ENCODE data around the gene GPRC6A.
"Not testable (repeated sequence)": the region's sequence is repeated elsewhere in the genome, so short reads cannot be mapped to it uniquely, and the experiment has no call there.

The GPRC6A gene

DNA sequence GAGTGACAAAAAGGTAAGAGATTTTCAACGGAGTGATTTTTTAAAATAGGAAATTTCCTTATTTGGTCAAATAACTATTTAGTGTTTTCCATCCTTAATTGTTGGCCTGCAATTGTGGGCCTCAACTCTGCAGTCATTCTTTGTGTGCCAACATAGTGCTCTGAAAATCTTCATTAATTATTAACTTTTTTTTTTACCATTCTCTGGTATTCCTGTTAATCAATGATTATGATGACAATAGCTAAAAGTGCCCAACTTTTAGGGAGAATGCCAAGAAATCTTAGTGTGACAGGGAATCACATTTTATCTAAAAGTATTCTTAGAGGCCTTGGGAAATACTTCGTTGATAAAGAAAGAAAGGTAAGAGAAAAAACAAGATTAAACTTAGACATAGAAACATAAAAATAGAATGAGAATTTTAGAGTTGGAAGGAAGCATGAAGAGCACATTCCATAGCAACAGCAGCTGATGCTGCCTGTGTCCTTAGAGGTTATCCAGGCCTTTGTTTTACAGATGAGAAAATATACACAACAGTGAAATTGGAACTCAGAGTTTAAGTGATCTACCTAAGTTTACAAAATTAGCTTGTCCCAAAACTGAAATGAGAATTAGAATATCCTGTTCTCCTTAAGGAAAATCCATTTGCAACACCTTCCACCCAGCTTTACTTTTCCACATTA lies 1.2 kb downstream of the GPRC6A start:
- TF ChIP-seq, protein P1, sequence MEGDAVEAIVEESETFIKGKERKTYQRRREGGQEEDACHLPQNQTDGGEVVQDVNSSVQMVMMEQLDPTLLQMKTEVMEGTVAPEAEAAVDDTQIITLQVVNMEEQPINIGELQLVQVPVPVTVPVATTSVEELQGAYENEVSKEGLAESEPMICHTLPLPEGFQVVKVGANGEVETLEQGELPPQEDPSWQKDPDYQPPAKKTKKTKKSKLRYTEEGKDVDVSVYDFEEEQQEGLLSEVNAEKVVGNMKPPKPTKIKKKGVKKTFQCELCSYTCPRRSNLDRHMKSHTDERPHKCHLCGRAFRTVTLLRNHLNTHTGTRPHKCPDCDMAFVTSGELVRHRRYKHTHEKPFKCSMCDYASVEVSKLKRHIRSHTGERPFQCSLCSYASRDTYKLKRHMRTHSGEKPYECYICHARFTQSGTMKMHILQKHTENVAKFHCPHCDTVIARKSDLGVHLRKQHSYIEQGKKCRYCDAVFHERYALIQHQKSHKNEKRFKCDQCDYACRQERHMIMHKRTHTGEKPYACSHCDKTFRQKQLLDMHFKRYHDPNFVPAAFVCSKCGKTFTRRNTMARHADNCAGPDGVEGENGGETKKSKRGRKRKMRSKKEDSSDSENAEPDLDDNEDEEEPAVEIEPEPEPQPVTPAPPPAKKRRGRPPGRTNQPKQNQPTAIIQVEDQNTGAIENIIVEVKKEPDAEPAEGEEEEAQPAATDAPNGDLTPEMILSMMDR (IDR thresholded peaks at IDR 0.05; ENCODE audit: low read depth, low read length), result no peak
- H3K4me3 ChIP-seq (ENCODE audit: low read depth, low read length), result no peak overlapping the region

DNA sequence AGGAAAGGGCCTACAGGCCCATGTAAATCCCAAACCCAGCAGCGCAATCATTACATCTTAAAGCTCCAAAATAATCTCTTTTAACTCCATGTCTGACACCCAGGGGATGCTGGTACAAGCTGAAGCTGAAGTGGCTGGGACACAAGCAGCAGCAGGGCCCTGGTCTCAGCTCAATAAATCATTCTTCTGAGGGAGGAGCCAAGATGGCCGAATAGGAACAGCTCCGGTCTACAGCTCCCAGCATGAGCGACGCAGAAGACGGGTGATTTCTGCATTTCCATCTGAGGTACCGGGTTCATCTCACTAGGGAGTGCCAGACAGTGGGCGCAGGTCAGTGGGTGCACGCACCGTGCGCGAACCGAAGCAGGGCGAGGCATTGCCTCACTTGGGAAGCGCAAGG lies 12.5 kb downstream of the GPRC6A start:
- H3K4me3 ChIP-seq (ENCODE audit: low read depth, low read length), result not testable (repeated sequence)

DNA sequence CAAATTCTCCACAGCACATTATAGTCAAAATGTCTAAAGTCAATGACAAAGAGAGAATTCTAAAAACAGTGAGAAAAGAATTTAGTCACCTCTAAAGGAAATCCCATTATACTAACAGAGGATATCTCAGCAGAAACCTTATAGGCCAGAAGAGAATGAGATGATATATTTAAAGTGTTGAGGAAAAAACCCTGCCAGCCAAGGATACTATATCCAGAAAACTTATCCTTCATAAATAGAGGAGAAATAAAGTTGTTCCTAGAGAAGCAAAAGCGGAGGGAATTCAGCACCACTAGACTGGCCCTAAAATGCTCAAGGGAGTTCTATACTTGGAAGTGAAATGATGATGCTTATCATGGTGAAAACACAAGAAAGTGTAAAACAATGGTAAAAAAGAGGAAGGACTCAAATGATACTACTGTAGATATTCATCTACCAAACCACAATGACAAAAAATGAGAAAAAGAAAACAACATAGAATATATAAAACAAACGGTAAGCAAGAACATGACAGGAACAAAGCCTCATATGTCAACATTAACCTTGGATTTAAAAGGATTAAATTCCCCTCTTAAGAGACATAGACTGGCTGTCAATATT lies 16.7 kb downstream of the GPRC6A start:
- TF ChIP-seq, protein P1 (IDR thresholded peaks at IDR 0.05; ENCODE audit: low read depth, low read length), result no peak
- H3K4me3 ChIP-seq (ENCODE audit: low read depth, low read length), result no peak overlapping the region

DNA sequence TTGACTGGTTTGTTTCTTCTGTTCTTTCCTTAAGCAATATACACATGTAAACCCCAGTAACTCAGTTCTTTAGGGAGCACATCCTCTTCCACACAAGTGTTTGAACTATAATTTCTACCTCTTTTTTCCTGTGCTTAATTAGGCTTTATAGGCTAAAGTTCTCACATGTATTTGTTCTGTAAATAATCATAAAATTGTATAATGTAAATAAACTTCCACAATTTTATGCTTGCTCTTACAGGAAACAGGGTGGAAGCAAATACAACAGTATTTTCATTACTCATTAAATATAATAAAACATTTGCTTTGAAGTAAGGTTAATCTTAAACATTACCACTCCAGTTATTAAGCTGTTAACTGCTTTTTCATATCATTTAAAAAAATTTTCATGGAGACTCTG lies 26.9 kb downstream of the GPRC6A start:
- no peak overlapping the region for H3K4me3 ChIP-seq (ENCODE audit: low read depth, low read length)
- TF ChIP-seq, protein P1 (IDR thresholded peaks at IDR 0.05; ENCODE audit: low read depth, low read length), result no peak

DNA sequence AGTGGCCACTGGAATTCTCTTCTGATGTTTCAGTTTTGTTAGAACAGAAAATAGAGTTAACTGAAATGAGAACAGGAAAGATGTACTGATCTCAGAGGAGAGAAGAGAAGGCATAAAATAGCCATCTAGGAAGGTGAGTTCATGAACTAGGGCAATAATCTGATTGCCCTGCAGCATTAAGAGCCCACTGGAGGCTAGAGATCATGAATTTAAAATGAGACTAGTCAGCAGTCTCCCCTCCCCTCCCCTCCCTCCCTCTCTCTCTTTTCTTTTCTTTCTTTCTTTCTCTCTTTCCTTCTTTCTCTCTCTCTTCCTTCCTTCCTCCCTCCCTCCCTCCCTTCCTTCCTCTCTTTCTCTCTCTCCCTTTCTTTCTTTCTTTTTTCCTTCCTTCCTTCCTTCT lies 28.9 kb downstream of the GPRC6A start:
- TF ChIP-seq, protein P1 (IDR thresholded peaks at IDR 0.05; ENCODE audit: low read depth, low read length), result no peak
- H3K4me3 ChIP-seq (ENCODE audit: low read depth, low read length), result no peak overlapping the region

DNA sequence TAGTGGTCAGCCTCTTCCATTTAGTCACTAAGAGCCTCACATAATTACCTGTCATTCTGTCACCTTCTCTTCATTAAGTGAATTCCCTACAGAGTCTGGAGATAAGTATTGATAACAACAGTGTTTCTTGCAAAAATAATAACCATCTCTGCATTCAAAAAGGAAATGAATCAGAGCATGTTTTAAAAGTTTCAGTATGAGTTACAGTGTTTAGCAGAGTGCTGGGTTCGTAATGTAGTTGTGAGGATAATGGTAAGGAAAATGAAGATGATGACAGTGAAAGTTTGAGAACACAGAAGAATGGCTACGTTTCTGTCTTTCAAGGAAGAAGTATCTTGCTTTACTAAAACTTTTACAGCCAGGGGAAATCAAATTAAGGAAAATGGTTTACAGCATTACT lies 31.3 kb downstream of the GPRC6A start:
- TF ChIP-seq, protein P1 (IDR thresholded peaks at IDR 0.05; ENCODE audit: low read depth, low read length), result no peak
- H3K4me3 ChIP-seq (ENCODE audit: low read depth, low read length), result no peak overlapping the region

DNA sequence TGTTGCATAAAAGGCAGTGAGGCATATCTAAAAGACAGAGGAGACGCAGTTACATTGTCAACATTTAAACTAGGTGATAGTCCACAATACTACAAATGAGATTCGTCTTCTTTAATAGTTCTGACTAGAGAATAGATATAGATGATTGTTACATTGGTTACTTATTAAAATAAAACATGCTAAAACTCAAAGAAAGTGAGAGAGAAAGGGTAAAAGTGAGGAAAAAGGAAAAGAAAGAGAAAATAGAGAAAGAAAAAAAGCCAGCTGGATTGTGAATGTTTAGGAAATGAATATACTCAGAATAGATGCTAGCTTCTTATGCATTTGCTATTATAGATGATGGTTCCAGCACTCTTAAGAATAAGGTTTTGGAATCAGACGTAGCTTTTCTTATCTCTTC lies 35.7 kb downstream of the GPRC6A start:
- H3K4me3 ChIP-seq (ENCODE audit: low read depth, low read length), result no peak overlapping the region
- TF ChIP-seq, protein P1 (IDR thresholded peaks at IDR 0.05; ENCODE audit: low read depth, low read length), result no peak

DNA sequence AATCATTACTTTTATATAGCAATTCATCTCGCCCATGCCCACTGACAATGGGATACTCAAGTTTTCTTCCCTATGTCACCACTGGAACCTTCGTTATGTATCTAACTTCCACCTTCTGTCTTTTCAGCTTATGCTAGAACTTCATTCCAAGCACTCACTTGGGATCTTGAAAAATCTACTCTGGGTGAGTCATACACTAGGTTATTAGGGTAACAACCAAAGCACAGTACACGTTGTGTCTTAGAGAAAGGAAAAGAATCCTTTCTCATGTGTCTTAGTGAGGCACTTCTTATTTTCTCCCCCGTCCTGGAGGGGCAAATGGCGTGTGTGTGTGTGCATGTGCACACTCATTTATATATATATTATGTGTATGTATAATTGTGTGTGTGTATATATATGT lies 45.0 kb downstream of the GPRC6A start:
- TF ChIP-seq, protein P1 (IDR thresholded peaks at IDR 0.05; ENCODE audit: low read depth, low read length), result no peak
- H3K4me3 ChIP-seq (ENCODE audit: low read depth, low read length), result no peak overlapping the region

Measured in WI38 (cell line).